Stimulated activated CD8-positive, alpha-beta memory T cell treated with anti-CD3 and anti-CD28 coated beads, Interleukin-12 subunit alpha, Interleukin-12 subunit beta, amount 100 ng/mL, for 1 hour (primary cell): ENCODE data around the gene CLDN18.

Experiments
- DNase-seq: peaks from one replicate; pipeline ENCODE4 v3.0.0-alpha.2; 2020; ENCODE audit warnings: low read depth

CLDN18 gene

DNA sequence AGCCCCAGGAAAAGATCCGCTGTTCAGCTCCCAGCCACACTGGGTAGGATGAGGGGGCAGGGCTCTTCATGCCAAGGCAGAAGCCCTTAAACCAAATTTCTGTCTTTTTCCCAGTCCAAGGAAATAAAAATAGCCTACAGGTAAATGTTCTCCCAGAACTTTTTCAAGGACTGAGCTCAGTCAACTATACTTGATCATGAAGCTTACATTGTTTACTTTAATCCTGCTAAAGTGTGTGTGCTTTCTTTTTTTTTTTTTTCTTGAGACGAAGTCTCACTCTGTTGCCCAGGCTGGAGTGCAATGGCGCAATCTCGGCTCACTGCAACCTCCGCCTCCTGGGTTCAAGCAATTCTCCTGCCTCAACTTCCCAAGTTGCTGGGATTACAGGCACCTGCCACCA lies 17.9 kb downstream of the CLDN18 start:
- DNase-seq: no peak

DNA sequence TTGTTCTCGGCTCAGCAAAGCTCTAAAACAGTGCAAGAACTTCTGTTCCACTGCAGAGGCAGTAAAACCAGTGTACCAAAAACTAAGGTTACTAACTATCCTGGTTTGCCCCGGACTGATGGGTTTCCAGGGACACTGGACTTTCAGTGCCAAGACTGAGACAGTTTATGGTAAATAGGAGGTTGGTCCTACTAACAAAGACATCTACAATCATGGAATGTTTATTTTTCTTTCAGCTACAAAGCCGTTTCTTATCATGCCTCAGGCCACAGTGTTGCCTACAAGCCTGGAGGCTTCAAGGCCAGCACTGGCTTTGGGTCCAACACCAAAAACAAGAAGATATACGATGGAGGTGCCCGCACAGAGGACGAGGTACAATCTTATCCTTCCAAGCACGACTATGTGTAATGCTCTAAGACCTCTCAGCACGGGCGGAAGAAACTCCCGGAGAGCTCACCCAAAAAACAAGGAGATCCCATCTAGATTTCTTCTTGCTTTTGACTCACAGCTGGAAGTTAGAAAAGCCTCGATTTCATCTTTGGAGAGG lies 20.8 kb downstream of the CLDN18 start:
- DNase-seq: no peak

DNA sequence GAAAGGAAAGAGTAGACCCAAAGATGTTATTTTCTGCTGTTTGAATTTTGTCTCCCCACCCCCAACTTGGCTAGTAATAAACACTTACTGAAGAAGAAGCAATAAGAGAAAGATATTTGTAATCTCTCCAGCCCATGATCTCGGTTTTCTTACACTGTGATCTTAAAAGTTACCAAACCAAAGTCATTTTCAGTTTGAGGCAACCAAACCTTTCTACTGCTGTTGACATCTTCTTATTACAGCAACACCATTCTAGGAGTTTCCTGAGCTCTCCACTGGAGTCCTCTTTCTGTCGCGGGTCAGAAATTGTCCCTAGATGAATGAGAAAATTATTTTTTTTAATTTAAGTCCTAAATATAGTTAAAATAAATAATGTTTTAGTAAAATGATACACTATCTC lies 21.6 kb downstream of the CLDN18 start:
- DNase-seq: no peak

DNA sequence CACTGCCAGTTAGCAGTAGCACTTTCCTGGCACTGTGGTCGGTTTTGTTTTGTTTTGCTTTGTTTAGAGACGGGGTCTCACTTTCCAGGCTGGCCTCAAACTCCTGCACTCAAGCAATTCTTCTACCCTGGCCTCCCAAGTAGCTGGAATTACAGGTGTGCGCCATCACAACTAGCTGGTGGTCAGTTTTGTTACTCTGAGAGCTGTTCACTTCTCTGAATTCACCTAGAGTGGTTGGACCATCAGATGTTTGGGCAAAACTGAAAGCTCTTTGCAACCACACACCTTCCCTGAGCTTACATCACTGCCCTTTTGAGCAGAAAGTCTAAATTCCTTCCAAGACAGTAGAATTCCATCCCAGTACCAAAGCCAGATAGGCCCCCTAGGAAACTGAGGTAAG lies 22.6 kb downstream of the CLDN18 start:
- DNase-seq: no peak

DNA sequence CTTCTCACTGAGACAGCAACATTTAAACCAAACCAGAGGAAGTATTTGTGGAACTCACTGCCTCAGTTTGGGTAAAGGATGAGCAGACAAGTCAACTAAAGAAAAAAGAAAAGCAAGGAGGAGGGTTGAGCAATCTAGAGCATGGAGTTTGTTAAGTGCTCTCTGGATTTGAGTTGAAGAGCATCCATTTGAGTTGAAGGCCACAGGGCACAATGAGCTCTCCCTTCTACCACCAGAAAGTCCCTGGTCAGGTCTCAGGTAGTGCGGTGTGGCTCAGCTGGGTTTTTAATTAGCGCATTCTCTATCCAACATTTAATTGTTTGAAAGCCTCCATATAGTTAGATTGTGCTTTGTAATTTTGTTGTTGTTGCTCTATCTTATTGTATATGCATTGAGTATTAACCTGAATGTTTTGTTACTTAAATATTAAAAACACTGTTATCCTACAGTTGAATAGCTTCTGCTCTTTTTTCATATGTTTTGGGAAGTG lies 23.3 kb downstream of the CLDN18 start:
- DNase-seq: no peak

DNA sequence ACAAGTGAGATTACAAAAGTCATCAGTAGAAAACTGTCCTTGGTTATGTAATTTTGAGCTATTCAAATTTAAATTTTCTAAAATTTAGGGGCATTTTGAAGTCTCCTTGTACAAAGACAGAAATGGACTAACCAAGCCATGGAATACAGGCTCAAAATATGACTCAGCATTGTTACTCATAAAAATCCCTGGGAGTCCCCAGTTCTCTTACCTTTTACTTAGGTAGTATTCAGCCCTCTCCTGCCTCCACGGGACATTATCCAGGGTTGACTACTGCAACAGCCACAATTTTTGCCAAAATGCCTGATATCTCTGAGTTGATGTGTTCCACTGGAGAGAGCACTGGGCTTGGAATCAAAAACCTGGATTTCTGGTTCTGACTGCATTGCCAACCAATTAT lies 25.0 kb downstream of the CLDN18 start:
- no peak for DNase-seq

DNA sequence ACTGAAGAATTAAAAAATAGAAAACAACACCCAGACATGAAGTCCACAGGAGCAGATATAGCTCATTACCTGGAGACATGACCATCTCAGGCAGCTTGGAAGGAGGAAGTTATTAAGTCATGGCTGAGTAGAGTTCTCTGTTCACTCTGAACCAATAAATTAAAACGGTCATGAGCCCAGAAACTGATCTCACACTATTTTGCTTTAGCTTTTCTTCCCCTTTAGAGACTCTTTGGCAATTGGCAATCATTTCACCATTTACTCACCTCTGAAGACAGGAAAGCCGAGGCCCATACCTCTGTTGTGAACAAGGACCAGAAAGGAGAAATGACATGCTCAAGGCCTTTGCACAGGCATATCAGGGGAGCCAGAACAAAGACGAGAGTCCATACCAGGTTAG lies 26.6 kb downstream of the CLDN18 start:
- DNase-seq: no peak

DNA sequence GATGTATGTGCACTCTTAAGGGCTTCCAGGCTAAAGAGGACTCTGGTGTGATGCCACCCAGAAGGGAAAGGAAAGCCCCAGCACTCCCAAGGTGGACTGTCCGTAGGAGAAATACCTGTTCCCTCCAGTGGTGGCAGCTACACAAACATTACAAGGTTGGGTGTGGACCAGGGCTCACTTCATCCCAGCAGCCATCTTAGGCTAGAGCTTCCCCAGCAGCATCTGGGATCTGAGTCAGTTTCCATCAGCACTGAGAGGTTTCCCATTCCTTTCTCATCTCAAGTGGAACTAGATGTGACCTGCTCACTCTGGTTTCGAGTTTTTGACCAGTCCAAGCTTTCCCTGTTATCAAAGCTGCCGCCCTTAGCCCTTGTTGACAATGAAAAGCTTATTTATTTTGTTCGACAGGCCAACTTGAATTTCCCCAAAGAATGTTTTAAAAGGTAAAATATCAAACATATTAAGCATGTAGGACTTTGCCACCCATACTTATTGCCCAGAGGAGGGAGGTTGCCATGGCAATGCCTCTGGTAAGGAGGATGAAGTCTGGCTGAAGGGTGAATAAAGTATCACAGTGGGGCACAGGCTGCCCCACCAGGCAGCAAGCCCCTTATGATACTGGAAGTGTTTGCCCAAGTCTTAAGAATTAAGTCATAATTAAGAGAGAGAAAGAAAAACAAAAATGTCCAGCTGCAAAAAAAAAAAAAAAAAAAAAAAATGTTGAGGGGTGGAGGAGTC lies 28.9 kb downstream of the CLDN18 start:
- DNase-seq: no peak

DNA sequence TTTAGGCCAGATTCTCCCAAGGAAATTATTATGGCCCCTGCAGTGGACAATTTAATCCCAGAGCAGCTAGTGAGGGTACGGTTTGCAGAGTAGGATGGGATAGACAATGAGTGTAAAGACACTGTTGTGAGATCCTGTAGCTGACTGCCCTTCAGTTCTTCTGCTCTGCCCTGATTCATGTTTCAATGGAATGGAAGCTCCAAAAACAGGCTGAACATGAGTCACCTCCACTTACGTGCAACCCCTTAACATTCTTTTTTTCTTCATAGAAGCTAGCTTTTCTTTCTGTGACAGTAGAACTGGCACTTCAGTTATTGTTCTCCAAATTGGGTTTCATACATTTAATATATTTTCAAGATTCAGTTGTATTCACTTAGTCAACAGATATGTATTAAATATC lies 32.1 kb downstream of the CLDN18 start:
- DNase-seq: no peak

DNA sequence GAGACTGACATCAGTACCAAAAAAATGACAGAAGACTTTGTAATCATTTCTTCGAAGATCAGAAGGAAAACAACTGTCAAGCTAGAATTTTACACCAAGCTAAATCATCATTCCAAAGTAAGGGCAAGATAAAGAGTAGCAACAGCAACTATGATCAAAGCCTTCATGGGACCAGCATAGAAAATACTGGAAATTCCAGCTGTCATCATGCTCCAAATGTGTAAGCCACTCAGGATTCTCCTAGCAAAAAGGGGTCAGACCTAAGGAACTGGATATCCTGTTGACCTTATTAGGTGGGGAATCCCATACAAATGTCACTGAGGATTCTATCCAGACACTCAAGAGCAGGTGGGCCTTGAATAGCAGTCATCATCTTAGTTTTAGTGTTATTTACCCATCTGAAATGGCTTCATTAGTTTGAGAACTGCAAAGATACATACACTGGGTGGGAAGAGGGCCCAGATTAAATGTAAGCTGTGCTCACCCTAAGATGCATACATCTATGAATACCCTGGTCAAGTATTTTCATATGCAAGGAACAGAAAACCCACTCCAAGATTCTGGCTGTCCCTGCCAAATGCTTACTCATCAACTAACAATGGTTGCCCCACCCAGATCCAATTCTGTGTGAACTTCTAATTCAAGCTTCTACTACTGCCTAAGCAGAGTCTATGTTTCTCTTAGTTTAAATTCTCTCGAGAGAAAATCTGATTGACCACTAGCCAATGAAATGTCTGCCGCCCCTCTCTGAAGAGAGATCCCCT lies 33.5 kb downstream of the CLDN18 start:
- no peak for DNase-seq

DNA sequence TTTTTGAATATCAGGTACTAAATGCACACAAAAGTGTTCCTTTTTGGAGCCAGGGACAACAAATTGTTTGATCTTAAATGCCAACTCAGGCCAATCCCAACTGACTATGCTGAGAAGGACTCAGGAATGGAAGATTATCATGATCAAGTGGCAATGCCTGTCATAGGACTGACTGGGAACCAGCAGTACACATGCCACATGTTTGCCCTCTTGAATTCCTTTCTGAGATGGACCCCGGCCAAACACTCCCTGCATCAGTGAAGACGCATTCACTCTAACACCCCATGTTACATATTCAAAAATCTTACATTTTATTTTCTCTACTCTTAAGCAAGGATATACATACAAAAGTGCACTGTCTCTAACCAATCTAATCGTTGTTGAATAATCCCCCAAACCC lies 36.1 kb downstream of the CLDN18 start:
- DNase-seq: no peak

DNA sequence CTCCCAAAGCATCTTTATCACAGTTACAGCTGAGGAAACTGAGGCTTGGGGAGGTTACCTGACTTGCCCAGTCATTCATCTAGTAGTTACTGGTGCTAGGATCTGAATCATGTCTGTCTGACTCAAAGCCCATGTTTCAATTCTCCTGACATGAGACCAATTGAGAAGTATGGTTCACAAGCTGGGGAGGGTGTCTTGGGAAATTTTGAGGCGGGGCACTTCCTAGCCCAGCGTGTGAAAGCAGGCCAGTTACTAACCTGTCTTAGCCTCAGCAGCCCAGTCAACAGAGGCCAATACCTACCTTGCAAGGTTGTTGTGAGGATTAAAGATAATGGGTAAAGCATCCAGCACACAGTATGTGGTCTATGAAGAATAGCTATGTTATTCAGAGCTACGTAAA lies 37.0 kb downstream of the CLDN18 start:
- DNase-seq: no peak

DNA sequence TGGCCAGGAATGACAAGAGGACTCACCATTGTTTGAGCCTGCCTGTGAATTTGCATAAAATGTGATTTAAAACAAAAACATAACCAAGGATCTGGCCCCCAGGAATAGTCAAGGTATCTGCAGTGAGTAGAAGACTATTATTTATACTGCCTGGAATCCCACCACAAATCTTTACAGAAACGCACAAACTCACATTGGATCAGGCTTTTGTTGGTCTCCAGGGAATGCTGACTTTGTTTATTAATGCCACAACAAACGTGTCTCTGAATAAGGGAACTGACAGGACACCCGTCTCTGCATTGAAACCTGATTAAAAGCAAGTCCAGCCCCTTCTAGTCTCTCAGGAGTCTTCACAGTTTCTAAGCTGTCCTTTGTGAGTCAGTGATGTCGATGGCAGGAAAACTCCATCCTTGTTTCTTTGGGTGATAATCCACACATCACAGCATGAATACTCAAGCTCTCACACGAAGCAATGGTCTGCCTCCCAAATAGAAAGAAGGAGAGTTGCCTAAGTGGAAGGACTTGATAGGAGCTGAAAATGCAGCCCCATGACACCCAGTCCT lies 37.7 kb downstream of the CLDN18 start:
- DNase-seq: no peak

DNA sequence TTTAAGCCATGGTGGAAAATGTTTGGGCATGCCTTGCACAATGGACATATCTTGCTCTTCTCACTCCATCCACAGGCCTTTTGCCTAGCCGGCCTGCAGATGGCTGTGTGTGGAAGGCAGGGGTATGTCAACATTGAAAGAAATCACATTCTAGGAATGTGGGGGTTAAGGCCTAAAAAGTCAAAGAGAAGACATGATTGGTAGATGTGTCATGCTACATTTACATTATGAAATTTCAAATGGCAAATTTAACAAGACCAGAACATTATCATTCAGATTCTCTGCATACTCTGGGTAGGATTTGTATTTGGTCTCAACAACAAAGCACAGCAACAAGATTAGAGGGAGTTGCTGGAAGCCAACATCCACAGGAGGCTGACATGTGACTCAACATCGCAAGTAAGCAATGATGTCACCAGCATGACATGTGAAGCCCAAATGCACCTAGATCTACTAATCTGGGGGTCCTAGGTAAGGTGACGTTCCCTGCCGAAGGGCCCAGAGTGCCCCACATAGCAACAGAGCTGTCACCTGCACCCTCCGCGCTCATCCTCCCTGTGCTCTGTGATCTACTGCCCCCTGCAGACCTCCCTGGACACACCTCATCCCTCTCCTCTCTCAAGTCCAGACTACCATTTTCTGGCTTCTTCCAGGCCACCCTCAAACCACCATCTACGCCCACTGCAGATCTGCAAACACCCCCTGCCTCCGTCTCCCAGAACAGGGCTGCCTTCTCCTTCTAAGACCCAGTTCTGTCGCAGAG lies 39.4 kb downstream of the CLDN18 start:
- DNase-seq: no peak

DNA sequence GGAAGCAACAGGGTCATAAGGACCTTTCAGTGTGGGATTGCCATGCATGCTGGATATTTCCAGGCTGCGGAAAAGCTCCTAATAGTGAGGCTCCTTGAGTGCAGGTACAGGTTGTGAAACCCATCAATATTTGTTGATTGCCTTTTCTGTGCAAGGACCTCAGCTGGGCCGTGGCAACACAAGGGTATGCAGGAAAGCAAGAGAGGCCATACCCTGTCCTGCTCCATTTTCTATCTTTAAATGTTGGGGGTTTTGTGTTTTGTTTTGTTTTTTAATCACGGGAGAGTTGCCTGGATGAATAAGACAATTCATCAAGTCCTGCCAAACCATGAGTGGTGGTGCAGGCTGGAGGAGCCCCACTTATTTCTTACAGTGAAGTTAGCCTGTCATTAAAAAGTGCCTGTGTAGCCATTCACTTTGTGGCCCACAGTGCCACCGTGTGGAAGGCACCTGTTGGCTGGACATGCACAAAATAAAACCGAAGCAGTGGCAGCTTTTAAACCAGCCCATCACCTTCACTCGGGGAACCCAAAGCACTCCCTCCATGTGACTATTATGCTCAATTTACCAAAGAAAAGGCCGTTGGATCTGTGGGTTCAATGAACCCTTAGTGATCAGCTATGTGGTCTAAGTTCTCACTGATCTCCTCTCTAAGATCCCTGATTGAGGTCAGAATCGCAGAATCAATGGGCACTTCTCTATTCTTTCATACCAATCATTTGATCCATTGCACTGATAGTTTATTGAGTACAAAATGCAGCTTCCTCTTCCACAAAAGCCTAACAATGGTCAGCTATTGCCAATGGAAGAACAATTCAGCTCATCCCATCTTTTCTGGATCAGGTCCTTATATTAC lies 42.2 kb downstream of the CLDN18 start:
- DNase-seq: no peak

DNA sequence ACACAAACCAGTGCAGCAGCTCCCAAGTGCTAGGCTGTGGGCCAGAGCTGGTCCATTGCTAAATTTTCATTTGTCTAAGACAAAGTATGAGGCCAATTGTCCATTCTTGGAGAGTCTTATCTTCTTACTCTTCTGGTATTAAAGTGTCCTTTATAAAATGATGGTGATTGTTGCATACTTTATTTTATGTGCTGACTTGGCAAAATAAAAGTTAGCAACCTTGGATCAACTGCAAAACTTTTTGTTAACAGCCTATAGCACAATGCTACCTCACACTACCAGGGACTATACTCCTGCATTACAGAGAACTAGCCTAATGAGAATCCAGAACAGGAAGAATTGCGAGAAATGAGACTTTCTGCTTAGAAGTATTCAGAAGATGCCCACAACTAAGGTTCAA lies 44.1 kb downstream of the CLDN18 start:
- DNase-seq: no peak

DNA sequence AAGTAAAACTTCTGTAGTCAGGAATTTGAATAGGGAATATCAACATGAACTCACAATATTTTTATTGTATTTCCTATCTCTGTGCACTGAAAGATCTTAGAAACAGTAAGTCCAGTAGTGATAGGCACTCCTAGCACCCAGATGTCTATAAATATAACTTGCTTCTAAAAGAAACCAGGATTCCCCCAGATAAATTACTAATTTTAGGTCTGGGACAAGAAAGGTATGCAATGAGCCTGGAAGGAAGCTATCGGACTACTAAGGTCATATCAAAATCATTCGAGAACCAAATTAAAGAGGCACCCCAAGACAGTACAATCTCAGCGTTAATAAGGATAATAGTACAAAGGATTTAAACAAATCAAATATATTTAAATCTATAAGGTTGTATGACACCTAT lies 47.4 kb downstream of the CLDN18 start:
- no peak for DNase-seq

DNA sequence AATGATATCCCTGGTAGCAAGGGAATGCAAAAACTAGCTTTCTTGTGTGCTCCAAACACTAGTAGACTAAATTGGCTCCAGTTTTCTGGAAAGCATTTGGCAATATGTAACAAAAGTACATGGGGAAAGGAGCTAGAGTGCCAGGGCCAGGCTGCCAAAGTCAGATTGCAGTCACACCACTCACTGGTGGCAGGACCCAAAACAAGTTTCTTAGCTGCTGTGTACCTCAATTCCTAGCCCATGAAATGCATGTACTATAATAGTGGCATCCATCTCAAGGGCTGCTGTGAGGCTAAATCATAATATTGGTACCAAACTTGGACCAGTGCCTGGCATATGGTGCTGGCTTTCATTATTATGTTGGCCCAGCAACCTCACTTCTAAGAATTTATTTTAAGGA lies 49.3 kb downstream of the CLDN18 start:
- no peak for DNase-seq

DNA sequence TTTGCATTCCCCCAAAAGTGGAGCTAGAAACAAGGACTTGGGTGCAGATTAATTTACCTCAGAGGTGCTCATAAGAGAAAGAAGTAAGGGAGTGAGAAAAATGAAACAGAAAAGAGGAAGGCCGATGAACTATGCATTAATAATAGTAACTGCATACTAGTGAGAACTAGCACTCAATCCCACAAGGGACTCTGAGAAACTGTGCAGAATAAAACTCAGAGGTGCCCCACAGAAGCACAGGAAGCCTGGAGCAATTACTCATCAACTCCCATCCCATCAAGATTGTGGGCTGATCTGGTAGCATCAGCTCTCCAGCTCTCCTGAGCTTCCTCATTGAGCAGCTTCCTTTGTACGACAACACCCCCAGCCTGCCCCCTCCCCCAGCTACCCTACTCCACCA lies 50.8 kb downstream of the CLDN18 start:
- no peak for DNase-seq

DNA sequence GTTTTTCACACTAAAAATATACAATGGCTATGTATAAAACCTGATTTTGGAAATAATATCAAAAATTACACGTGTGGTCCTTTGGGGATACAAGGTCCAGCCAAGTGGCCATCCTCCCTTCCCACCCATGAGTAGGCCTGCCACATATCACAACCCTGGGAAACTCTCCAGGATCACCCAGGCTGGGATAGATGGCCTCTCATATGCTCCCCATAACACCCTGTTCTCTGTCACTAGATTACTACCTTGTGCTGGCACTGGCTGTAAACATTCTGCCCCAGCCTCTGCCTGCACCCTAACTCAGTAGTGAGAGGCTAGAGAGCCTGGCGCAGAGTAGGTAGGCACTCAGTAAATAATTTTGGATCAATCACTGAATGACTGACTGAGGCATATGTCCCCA lies 52.1 kb downstream of the CLDN18 start:
- DNase-seq: no peak

DNA sequence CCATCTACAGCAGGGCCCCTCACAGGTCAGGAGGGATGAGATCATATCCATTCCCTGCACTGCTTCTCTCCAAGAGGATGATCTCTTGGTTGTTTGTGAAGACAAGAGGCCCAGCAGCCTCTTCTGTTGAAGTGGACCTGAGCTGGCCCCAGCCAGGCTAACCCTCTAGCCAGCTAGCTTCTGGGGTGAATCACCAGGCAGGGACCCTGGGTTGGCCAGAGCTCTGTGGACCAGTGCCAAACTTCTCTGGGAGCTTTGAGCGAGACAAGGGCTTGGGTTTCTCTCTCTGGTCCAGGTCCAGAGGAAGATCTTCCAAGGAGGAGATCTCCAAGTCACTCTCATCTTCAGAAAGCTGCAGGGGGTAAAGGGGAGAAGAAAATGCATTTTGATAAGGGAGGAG lies 52.7 kb downstream of the CLDN18 start:
- DNase-seq: no peak
